ENCODE results near the gene ETHE1.

The ETHE1 gene

GRCh38 chr19:43474487-43474886, 52.5 kb downstream of the ETHE1 start:
- no peak for TF ChIP-seq CTCF (conservative IDR thresholded peaks at IDR 0.05)
- H3K27ac ChIP-seq = peak overlapping the region; percentile 40; the same call in 1 of the 2 replicates

GRCh38 chr19:43471091-43471490, 55.9 kb downstream of the ETHE1 start:
- no peak overlapping the region for H3K27ac ChIP-seq
- no peak for TF ChIP-seq CTCF (conservative IDR thresholded peaks at IDR 0.05)

GRCh38 chr19:43470288-43470687, 56.7 kb downstream of the ETHE1 start:
- H3K27ac ChIP-seq = no peak overlapping the region
- no peak for TF ChIP-seq CTCF (conservative IDR thresholded peaks at IDR 0.05)

- TF ChIP-seq CTCF (conservative IDR thresholded peaks at IDR 0.05) = no peak
- no peak overlapping the region for H3K27ac ChIP-seq
Measured at GRCh38 chr19:43469160-43469480, 57.9 kb downstream of the ETHE1 start.

- TF ChIP-seq CTCF (conservative IDR thresholded peaks at IDR 0.05) = no peak
- no peak overlapping the region for H3K27ac ChIP-seq
Measured at GRCh38 chr19:43468354-43469159, 58.4 kb downstream of the ETHE1 start.

- H3K27ac ChIP-seq = no peak overlapping the region
- no peak for TF ChIP-seq CTCF (conservative IDR thresholded peaks at IDR 0.05)
Measured at GRCh38 chr19:43467730-43468129, 59.3 kb downstream of the ETHE1 start.

- no peak overlapping the region for H3K27ac ChIP-seq
- no peak for TF ChIP-seq CTCF (conservative IDR thresholded peaks at IDR 0.05)
Measured at GRCh38 chr19:43467276-43467675, 59.7 kb downstream of the ETHE1 start.

All from VCaP (cell line).